GM10847 (cell line): ENCODE results near the gene PDZRN3.

Experiments
- POLR2A ChIP-seq: IDR thresholded peaks from 2 replicates; pipeline ENCODE4 v1.6.1; 2011; ENCODE audit not compliant: insufficient read length; ENCODE audit errors: extremely low read depth

Gene PDZRN3

GRCh38 chr3:73467211-73467610 lies 157.5 kb downstream of the PDZRN3 start:
- TF ChIP-seq POLR2A, result no peak

DNA sequence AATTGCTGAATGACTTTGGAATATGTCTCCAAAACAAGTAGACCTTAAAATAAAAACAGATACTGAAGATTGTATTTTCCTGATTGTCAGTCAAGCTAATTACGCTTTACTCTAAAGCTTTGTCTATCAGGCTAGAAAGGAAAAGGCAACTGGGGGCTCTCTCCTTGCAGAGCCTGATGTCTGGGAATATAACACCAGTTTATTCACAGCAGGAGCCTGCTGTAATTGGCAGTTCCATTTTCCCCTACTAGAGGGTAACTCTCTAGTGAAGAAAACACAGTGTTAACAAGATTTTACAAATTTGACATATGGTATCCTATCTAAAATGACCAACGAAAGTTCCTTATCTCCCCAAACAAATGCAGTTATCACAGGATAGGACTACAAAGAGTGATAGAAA lies 158.8 kb downstream of the PDZRN3 start:
- no peak for TF ChIP-seq POLR2A

DNA sequence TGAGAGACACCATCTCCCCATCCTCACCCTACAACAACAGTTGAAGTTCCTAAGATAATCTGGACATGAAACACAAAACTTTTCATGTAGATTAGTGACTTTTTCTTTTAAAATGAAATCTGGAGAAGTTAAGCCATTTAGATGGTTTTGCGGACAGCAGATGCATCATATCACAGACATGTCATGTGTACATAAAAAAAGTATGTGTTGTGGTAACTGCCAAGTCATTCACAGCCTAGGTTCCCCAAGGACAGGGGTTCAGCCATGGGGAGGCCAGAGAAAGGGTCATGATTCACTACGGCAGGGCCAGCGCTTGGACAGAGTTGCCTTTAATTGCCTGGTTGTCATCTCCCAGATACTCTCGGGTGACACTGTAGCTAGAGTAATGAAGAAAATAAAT lies 163.2 kb downstream of the PDZRN3 start:
- TF ChIP-seq POLR2A, result no peak

DNA sequence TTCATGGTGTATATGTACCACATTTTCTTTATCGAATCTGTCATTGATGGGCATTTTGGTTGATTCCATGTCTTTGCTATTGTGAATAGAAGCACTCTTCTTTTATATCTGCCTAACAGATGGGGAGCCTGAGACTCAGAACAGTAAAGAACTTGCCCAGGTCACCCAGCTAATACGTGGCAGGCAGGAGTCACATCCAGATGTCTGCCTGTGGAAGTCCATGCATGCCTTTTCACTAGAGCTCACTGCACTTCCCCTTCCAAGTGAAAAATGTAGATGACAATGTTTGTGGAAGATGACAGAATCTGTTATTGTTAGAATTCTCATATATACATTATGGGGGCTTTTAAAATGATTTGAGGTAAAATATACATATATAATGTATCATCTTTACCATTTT lies 165.0 kb downstream of the PDZRN3 start:
- TF ChIP-seq POLR2A, result no peak

DNA sequence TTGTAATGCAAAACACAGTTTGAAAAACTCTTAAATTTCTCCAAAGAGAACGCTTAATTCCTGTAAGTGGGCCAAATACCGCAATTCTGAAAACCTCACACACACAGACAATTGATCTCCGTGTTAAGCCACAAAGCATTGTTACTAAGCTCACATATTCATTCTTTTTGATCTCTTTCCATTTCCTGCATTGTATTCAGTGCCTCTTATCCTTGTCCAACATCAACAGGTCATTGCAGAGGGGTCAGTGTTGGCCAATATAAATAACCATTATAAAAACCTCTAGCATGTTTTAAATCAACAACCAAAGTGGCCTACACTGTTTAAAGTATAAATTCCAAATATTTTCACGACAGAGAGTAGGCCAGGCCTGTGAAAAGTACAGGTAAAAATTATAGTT lies 171.1 kb downstream of the PDZRN3 start:
- TF ChIP-seq POLR2A, result no peak

DNA sequence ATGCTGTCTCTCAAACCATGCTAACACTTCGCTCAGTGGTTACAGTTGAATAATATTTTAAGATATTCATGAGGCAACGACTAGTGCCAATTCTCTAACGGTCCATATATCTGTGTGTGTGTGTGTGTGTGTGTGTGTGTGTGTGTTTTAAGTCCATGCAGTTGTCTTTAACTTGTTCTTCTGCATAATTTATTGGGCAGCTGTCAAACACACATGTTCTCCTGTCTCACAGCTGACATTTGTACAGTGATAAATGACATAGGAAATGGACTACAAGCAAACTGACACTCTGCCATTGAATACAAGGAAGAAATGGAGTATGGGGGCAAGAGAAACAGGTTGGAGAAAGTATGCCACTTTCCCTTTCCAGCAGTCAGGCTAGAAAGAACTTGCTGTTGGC lies 172.0 kb downstream of the PDZRN3 start:
- no peak for TF ChIP-seq POLR2A

- TF ChIP-seq POLR2A, result no peak
Measured at GRCh38 chr3:73451301-73451944, 173.3 kb downstream of the PDZRN3 start.

DNA sequence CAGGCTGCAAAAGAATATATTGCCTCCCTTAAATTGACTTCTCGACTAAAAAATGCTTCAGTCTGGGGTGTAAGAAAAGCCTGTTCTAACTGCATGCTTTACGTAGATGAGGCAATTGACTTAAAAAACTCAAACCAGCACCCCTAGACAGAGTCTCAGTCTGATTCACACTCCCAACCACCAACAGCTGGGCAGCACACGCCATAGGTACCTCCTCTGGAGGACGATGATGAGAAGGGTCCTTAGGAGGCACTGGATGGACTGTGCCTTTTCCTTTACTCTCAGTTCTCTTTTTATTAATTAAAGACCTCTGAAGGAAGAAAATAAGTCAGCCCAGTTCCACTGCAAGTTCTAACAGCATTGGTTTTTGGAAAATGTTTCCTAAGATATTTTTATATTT lies 175.0 kb downstream of the PDZRN3 start:
- TF ChIP-seq POLR2A, result no peak

GRCh38 chr3:73448761-73449301 lies 175.9 kb downstream of the PDZRN3 start:
- no peak for TF ChIP-seq POLR2A

DNA sequence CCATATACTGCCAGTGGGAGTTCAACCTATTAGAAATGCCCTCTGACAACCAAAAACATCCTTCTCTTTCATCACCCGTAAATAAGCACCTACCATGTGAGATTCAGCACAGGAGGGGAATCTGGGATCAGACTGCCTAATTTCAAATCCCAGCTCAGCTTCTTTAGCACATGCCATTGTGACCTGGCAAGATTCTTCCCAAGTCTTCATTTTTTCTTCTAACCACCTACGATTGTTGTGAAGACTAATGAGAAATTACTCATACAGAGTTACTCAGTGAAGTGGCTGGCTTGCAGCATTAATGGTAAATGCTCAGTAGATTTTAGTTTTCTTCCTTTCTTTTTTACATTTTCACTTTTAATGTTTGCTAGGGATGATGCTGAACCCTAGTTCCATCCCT lies 176.7 kb downstream of the PDZRN3 start:
- TF ChIP-seq POLR2A, result no peak

GRCh38 chr3:73447111-73447510 lies 177.6 kb downstream of the PDZRN3 start:
- TF ChIP-seq POLR2A, result no peak

GRCh38 chr3:73446467-73447110 lies 178.2 kb downstream of the PDZRN3 start:
- TF ChIP-seq POLR2A, result no peak

GRCh38 chr3:73442886-73443285 lies 181.9 kb downstream of the PDZRN3 start:
- no peak for TF ChIP-seq POLR2A

GRCh38 chr3:73442152-73442551 lies 182.6 kb downstream of the PDZRN3 start:
- TF ChIP-seq POLR2A, result no peak

DNA sequence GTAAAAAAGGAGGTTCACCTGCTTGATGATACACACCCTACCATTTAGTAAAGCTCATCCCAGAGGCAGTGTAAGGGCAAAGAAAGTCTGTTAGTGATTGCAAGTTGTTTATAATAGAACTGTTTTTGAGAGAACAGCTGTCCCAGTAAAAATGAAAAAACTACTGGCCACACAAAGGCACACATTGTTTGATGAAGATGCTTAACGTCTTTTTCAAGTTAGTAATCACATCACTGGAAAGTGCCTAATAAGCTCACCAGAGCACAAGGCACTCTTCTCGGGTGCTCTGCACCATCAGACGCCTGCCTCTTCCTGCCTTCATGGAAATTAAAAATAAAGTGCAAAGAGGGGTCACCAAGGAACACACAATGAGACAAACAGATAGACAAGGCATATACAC lies 186.9 kb downstream of the PDZRN3 start:
- no peak for TF ChIP-seq POLR2A

DNA sequence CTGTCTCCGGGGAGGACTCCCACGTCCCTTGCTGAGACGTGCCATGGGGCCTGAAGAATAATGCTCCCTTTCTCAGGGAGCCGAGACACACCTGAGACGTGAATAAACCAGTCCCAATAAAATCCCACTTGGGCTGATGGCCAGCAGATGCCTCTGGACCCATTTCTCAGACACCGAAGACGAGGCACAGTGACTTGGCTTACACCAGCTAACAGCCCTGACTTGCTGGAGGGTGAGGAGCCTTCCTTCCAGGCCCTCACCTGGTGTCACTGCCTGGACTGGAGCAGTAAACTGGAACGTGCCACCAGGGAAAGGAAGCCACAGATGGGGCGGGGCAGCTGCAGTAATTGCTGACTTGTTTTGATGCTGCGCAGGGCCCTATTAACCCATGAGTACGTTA lies 189.7 kb downstream of the PDZRN3 start:
- no peak for TF ChIP-seq POLR2A

DNA sequence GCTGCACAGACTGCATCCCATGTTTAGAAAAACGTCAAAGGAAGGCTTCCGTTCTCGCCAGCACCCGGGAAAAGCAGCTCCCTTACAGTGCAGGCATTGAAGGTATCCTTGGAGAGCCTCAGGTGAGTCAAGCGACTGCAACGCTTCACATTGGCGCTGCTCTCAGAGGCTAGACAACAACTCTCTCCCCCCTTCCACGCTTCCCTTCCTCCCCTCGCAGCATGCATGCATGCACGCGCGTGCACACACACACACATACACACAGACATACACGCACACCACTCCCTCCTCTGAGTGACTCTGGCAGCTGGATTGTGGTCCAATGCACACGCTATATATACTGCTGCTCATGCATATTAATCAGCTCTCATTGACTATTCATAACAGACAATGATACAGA lies 191.1 kb downstream of the PDZRN3 start:
- TF ChIP-seq POLR2A, result no peak
